ENCODE measurements around the gene DUSP2. TPM values are rescaled to one million over a fixed set of nuclear protein-coding genes. Genes with fewer than 3 reads are reported as not detected.

Gene DUSP2
- polyA plus RNA-seq, 3 donors, result 48.4 to 392 (median 66.1) TPM

DNA sequence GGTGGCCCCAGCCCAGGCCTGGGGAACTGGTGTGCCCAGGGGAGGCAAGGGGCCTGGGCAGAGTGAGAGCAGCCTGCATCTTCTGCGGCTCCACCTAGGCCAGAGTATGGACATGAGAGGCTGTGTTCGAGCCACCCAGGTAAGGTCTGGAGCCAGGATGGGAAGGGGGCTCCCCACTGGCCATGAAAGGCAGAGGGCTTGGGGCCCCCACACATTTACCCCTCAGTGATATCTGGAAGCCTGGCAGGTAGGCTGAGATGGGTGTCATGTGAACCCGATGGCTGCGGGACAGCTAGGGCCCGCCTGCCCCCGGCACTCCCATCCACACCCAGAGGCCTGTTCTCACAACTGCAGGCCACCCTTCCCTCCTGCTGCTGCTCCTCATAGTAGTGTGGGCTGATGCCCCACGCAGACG, 42.0 kb downstream of the DUSP2 start:
- Histone ChIP-seq H3K4me3 (replicated peaks in 1 of 3; ENCODE audit: low read depth in 2 of 3, low read length in 3 of 3) (no peak overlapping the region), H3K27ac (ENCODE audit: low read depth in 1 of 2, low read length in 2 of 2) (no peak overlapping the region), H4K20me1 (ENCODE audit: insufficient read depth, low read length) (no peaks in the 10 kb centered on the region), H3K9me3 (replicated peaks in 1 of 2; ENCODE audit: control insufficient read depth in 1 of 2, insufficient read depth in 1 of 2, low read length in 2 of 2) (peaks cover 11 to 18% of the 10 kb centered on the region in 2 donors), H3K27me3 (ENCODE audit: control insufficient read depth in 2 of 2, insufficient read depth in 2 of 2, low read length in 2 of 2) (no peaks in the 10 kb centered on the region), H3K36me3 (replicated peaks in 1 of 2; ENCODE audit: control insufficient read depth in 1 of 2, insufficient read depth in 2 of 2, low read length in 2 of 2) (no peaks in the 10 kb centered on the region), H3K4me1 (ENCODE audit: control insufficient read depth in 1 of 2, insufficient read depth in 2 of 2, low read length in 2 of 2) (peaks cover 6 to 24% of the 10 kb centered on the region in 2 donors), H3K79me2 (ENCODE audit: insufficient read depth, low read length) (no peaks in the 10 kb centered on the region), H3K4me2 (replicated peaks; ENCODE audit: extremely low read depth, low read length, poor library complexity, severe bottlenecking) (no peak overlapping the region), H3K9ac (ENCODE audit: insufficient read depth, low read length, poor library complexity, severe bottlenecking) (no peak overlapping the region), H2AFZ (ENCODE audit: insufficient read depth, low read depth, low read length, poor library complexity, severe bottlenecking) (peak overlapping the region; percentile 4)
- Mint-ChIP-seq H3K27ac (peak overlapping the region in 1 of 7 donors; percentile 66), H3K4me3 (no peak overlapping the region), H3K36me3 (no peaks in the 10 kb centered on the region), H3K27me3 (ENCODE audit: low read depth in 3 of 3) (peaks cover 2 to 8% (median 4%) of the 10 kb centered on the region in 3 donors), H3K4me1 (peaks cover 21% of the 10 kb centered on the region), H3K9me3 (peaks cover 13 to 27% (median 21%) of the 10 kb centered on the region in 7 donors)
- no peak for DNase-seq
- TF ChIP-seq CTCF (IDR thresholded peaks at IDR 0.05), result no peak
- intact Hi-C loops (cut with micrococcal nuclease), result no loop called here
- WGBS (ENCODE audit: insufficient coverage), result 58% methylated on average over 2 of the region's 8 CpGs

GRCh38 chr2:96102596-96103186, 42.5 kb downstream of the DUSP2 start:
- no peak for DNase-seq
- Histone ChIP-seq H3K27ac (ENCODE audit: low read depth in 1 of 2, low read length in 2 of 2) (no peak overlapping the region), H3K4me2 (replicated peaks; ENCODE audit: extremely low read depth, low read length, poor library complexity, severe bottlenecking) (no peak overlapping the region), H3K36me3 (replicated peaks in 1 of 2; ENCODE audit: control insufficient read depth in 1 of 2, insufficient read depth in 2 of 2, low read length in 2 of 2) (no peaks in the 10 kb centered on the region), H3K9me3 (replicated peaks in 1 of 2; ENCODE audit: control insufficient read depth in 1 of 2, insufficient read depth in 1 of 2, low read length in 2 of 2) (peaks cover 11 to 18% of the 10 kb centered on the region in 2 donors), H3K4me3 (replicated peaks in 1 of 3; ENCODE audit: low read depth in 2 of 3, low read length in 3 of 3) (no peak overlapping the region), H3K9ac (ENCODE audit: insufficient read depth, low read length, poor library complexity, severe bottlenecking) (no peak overlapping the region), H4K20me1 (ENCODE audit: insufficient read depth, low read length) (no peaks in the 10 kb centered on the region), H3K4me1 (ENCODE audit: control insufficient read depth in 1 of 2, insufficient read depth in 2 of 2, low read length in 2 of 2) (peaks cover 6 to 24% of the 10 kb centered on the region in 2 donors), H3K27me3 (ENCODE audit: control insufficient read depth in 2 of 2, insufficient read depth in 2 of 2, low read length in 2 of 2) (no peaks in the 10 kb centered on the region), H2AFZ (ENCODE audit: insufficient read depth, low read depth, low read length, poor library complexity, severe bottlenecking) (no peak overlapping the region), H3K79me2 (ENCODE audit: insufficient read depth, low read length) (no peaks in the 10 kb centered on the region)
- Mint-ChIP-seq H3K36me3 (no peaks in the 10 kb centered on the region), H3K27ac (no peak overlapping the region), H3K9me3 (peaks cover 13 to 27% (median 21%) of the 10 kb centered on the region in 7 donors), H3K4me1 (peaks cover 21% of the 10 kb centered on the region), H3K27me3 (ENCODE audit: low read depth in 3 of 3) (peaks cover 1 to 6% (median 2%) of the 10 kb centered on the region in 3 donors), H3K4me3 (no peak overlapping the region)
- intact Hi-C loops (cut with micrococcal nuclease), result no loop called here
- no peak for TF ChIP-seq CTCF (IDR thresholded peaks at IDR 0.05)
- 94% methylated on average over 12 of the region's 15 CpGs for WGBS (ENCODE audit: insufficient coverage)
